ENCODE measurements around the gene SNAP29. TPM values are rescaled to one million over a fixed set of nuclear protein-coding genes. Genes with fewer than 3 reads are reported as not detected.

The SNAP29 gene
- total and polyA plus RNA-seq, 2 donors (not counting 3 experiments of a cell fraction or from before 2014, with no cell fraction given): 16.4 to 26.7 TPM

- dilution Hi-C loops (cut with MboI; ENCODE audit: extremely low pct_ligation_motif_present, low sequenced_read_pairs): no loop called here
Measured at GRCh38 chr22:20875296-20875695, 16.5 kb downstream of the SNAP29 start.

More at GRCh38 chr22:20875296-20875695, 16.5 kb downstream of the SNAP29 start:
- DNase-seq (ENCODE audit: low read depth, low spot score) (no peak), FAIRE-seq (no peak)
- Histone ChIP-seq H3K4me2 (ENCODE audit: insufficient read depth, low read length) (no peak overlapping the region), H3K36me3 (ENCODE audit: control insufficient read depth in 2 of 2, extremely low read depth in 1 of 2, insufficient read depth in 2 of 2, low read length in 2 of 2) (peaks cover 3 to 15% of the 10 kb centered on the region in 2 experiments), H3K27ac (ENCODE audit: insufficient read depth, low read depth, low read length) (no peak overlapping the region), H3K9me1 (replicated peaks; ENCODE audit: control insufficient read depth, extremely low read depth, insufficient read depth, low read length) (no peaks in the 10 kb centered on the region), H2AFZ (ENCODE audit: low read depth, low read length) (no peak overlapping the region), H3K9me3 (replicated peaks; ENCODE audit: control insufficient read depth, insufficient read depth, low read length) (no peaks in the 10 kb centered on the region), H4K20me1 (replicated peaks; ENCODE audit: control insufficient read depth, extremely low read depth, insufficient read depth, low read length) (no peaks in the 10 kb centered on the region), H3K4me3 (replicated peaks in 1 of 3; ENCODE audit: insufficient read depth in 1 of 3, low read depth in 1 of 3, low read length in 3 of 3) (no peak overlapping the region), H3K4me1 (ENCODE audit: control insufficient read depth, extremely low read depth, insufficient read depth, low read length) (no peaks in the 10 kb centered on the region), H3K27me3 (ENCODE audit: control insufficient read depth in 2 of 2, insufficient read depth in 2 of 2, low read length in 2 of 2) (no peaks in the 10 kb centered on the region), H3K9ac (replicated peaks; ENCODE audit: extremely low read depth, insufficient read depth, low read length) (no peak overlapping the region), H3K79me2 (ENCODE audit: control insufficient read depth, insufficient read depth, low read length) (no peaks in the 10 kb centered on the region)
- intact Hi-C loops (cut with micrococcal nuclease): no loop called here
- ChIA-PET POLR2A (no interaction called here), CTCF (interaction anchor here (1.2 to 1.4 kb wide), 3 partner anchors 10 to 71 kb away, joined by 3 to 10 read pairs (median 3); no protein-coding TSS in a partner anchor)
- TF ChIP-seq POLR2AphosphoS5 (IDR thresholded peaks at IDR 0.05; ENCODE audit: insufficient read depth, low read depth, low read length): no peak
- no peak for TF ChIP-seq CTCF (IDR thresholded peaks at IDR 0.05; ENCODE audit: extremely low read depth in 1 of 2, insufficient read depth in 1 of 2, low read depth in 1 of 2, low read length in 2 of 2)
- no peak for TF ChIP-seq JUN (IDR thresholded peaks at IDR 0.05; ENCODE audit: borderline replicate concordance, insufficient read depth, insufficient read length, low read depth)
- no peak for TF ChIP-seq FOS (IDR thresholded peaks at IDR 0.05; ENCODE audit: borderline replicate concordance, insufficient read depth, low read length)
- no peak for TF ChIP-seq MAX (IDR thresholded peaks at IDR 0.05; ENCODE audit: insufficient read depth, insufficient read length)
- TF ChIP-seq MYC (IDR thresholded peaks at IDR 0.05; ENCODE audit: low read depth, low read length): no peak
- TF ChIP-seq POLR2A (IDR thresholded peaks at IDR 0.05; ENCODE audit: low read depth, low read length): no peak
- no peak for TF ChIP-seq GATA2 (IDR thresholded peaks at IDR 0.05; ENCODE audit: insufficient read depth, insufficient read length, low read depth, low read length)
- no peak for TF ChIP-seq EZH2 (IDR thresholded peaks at IDR 0.05; ENCODE audit: borderline replicate concordance, low read depth, low read length, severe bottlenecking)
- no TSS peak for BruUV-seq (replicated peaks)

Data from endothelial cell of umbilical vein (primary cell).